HG03064 (cell line): ENCODE results near the gene SCFD2.
A peak's percentile ranks its signal among the peaks of the same experiment; 100 is the strongest.

ENCODE experiments used
- ATAC-seq: cut with Tn5 transposase; IDR thresholded peaks from one replicate; pipeline ENCODE4 v1.9.1; 2021; ENCODE audit warnings: low read depth; ENCODE audit not compliant: unreplicated experiment

The SCFD2 gene

DNA sequence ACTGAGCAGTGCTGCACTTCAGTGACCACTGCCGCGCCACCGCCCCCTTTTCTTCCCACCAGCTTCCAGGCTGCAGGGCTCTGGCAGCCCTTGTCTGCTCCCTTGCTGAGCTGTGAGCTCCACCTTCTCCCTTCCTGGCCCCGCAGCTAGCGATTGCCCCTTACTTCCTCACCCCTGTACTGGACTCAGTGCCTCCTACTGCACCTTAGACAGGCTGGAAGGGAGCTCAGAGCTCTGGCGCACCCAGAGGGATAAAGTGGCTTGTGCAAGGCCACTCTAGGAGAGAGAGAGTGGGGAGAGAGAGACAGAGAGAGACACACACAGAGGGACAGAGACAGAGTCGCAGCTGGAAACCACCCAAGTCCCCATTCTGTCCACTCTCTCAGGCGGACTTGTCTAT is 497.7 kb downstream of the SCFD2 start:
- no peak for ATAC-seq

DNA sequence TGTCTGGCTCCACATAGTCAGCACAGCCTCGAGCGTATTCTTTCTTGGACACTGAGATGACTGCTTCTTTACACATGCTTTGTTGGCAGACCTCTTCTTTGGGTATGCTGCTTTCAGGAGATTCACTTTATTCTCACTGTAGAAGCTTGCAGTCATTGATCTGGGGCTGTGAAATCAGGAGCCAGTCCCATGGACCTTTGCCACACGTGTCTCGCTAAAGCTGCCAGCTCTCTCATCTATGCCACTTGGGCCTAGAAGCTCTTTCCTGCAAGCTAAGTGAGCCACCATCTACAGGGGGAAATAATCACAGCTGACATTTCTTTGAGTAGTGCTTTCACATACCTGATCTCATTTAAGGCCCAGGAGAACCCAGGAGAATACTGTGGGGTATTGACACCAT is 498.7 kb downstream of the SCFD2 start:
- no peak for ATAC-seq

DNA sequence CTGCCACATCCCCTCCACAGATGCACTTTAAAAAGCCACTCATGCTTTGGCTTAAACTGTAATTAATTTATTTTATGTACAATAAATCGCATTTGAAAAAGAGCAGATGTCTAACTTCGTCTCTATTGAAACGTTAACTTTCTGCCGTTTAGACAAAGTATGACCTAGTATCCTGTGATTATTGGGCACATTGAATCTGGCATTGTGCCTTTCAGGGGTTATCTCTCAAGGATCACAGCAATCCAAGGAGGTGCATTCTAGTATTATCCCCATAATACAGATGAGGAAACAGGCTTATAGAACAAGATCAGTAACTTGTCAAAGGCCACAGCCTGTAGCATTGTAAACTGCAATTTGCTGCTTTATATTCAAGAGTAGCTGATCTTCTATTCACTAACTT is 499.1 kb downstream of the SCFD2 start:
- ATAC-seq = no peak

DNA sequence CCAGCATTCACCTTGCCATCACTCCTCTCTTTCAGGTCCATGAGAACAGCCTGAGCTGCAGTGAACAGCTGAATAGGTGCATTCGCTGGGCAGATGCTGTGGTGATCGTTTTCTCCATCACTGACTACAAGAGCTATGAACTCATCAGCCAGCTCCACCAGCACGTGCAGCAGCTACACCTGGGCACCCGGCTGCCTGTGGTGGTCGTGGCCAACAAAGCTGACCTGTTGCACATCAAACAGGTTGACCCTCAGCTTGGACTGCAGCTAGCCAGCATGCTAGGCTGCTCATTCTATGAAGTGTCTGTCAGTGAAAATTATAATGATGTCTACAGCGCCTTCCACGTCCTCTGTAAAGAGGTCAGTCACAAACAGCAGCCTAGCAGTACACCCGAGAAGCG is 500.6 kb downstream of the SCFD2 start:
- ATAC-seq = no peak

DNA sequence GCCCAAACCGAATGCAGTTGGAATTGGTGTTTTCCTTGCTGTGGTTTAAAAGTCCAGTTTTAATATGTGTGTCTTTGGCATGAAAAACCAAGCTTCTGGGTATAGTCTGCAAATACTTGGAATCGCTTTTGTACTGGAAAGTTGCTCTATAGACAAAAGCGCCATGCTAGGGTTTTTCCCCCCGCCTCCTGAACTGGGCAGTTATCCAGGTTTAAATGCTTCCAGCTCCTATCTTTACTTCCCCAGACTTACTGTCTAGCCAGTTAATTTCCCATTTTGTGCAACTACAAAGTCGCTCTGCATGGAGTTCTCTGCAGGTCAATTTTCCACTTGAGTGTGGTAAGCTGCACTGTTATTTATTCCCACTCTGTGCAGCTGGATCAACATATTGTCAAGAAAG is 501.1 kb downstream of the SCFD2 start:
- no peak for ATAC-seq

DNA sequence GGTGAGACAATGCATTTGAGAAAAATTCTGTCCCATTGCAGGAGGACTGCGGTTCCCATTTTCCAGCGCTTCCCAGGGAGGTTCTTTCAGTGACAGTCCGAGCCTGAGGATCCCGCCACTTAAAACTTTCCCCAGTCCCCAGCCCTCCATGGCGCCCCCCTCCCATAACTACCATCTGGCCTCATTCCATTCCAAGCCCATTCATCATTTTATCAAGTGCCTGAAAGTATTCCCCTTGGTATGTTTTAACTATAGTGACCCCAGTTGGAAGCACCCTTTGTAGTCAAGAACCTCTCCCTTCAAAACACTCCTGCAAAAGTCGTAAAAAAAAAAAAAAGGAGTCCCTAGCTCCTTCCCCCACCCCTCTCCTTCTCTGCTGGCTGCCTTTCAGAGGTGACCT is 502.5 kb downstream of the SCFD2 start:
- ATAC-seq = no peak

DNA sequence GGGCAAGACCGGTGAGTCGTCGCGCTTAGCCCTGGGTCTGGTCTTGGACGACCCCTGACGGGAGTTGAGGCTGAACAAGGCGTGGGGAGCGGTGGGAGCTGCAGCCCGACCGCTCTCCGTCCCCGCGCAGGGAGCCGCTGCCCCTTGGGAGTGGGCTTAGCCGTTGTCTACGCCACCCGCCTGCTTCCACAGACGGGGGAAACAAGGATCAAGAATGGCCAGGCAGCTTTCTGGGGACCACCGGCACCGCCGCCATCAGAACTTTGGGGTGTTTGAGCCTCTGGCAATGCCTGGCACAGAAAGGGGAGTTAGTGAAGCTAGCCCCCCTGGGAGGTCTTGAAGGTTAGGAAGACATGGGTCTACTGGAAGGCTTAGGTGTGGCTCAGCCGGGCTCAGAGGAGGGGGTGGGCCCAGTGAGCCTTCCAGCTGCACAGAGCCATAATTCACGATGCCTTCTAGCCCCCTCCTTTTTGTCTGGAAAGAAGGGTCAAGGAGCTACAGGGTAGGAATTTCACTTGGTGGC is 503.2 kb downstream of the SCFD2 start:
- ATAC-seq = no peak

DNA sequence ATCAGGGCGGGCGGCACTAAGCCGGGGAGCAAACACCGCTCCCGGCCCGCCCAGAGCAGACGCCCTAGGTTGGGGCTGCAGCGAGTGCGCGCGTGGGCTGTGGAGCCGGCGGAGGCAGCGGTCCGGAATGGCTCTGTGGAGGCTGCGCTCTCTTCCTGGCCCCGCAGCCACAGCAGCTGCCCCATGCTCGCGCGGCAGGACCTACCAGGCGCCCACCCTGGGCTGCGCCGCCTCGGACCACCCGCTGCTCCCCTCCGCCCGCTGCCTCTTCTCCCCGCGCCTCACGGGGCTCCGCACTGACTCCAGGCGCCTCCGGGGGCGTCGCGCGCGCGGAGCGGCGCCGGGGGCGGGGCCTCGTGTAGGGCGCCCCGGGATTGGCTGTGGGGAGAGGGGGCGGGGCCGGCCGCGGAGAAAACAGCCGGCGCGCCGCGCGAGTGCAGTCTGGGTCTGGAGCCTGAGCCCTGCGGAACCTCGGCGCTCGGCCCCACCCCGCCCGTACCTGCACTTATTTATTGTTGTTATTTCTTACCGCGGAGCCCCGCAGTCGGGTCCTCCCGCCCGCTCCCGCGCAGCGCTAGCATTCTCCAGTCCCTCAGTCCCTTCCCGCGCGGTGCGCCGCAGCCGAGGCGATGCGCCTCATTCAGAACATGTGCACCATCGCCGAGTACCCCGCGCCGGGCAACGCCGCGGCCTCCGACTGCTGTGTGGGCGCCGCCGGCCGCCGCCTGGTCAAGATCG is 503.8 kb downstream of the SCFD2 start, which contains the start of gene RASL11B:
Gene RASL11B (plus strand): TSS at position 439 of the 738 bp plus-strand sequence. CDS start 191 bp downstream, at position 630.
- ATAC-seq = peak; percentile 99

DNA sequence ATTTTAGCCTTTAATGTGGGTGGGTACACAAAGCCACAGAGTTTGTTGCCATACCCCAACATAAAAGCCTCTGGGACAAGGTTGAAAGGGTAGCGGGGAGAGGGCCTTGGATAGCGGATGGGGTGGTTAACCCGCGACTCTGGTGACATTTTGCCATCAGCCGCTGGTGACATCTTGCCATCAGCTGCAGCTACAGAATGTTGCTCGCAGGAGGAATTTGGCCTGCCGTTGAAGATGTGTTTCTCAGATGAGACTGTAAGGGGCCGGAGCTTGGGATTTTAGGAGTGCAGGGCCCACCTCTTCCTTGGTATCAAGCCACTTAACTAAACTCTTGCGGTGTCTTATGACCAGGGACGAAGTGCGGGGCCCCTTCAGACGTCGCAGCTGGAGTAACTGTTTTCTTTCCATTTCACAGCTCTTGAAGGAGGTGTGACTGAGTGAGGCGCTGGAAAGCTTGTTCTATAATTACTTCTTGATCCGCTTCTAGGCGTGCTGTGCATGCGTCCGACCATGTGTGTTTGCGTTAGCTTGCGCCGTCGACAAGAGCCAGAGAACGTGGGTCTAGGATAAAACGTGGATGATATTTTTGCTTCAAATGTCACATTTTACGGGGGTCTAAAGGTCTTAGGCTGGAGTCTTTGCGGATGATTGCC is 504.6 kb downstream of the SCFD2 start:
- no peak for ATAC-seq

DNA sequence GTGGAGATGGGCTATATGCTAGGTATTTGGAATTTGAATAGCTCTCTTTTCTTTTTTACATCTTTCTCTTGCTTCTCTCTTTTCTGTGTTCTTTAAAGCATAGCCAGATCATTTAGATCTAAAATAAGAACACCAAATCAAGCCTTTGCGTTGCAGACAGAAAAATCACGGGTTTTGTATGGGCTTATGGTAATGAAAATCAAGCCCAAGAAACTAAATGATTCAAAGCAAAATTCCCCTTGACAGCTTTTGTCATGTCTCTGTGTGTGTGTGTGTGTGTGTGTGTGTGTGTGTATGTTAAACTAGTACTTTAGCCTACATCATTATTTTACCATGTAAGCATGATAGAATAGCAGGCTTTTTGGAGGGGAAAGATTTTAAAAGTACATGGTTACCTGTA is 505.5 kb downstream of the SCFD2 start:
- ATAC-seq = no peak

DNA sequence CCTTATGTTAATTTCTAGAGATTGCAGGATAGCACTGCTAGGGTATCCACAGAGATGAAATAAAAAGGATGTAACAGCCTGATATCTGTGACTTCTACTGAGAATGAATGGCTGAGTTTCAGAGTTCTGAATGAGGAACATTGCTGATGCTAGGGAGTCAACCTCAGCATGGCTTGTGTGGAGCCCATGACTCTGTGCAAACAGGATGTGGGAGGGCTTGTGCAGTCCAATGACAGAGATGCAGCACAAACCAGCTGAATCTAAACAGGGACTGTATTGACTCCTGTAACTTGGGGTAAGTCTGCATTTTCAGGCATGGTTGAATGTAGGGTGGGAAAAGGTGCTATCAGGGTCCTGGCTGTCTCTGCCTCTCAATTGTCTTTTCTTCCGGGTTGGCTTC is 509.1 kb downstream of the SCFD2 start:
- ATAC-seq = no peak

DNA sequence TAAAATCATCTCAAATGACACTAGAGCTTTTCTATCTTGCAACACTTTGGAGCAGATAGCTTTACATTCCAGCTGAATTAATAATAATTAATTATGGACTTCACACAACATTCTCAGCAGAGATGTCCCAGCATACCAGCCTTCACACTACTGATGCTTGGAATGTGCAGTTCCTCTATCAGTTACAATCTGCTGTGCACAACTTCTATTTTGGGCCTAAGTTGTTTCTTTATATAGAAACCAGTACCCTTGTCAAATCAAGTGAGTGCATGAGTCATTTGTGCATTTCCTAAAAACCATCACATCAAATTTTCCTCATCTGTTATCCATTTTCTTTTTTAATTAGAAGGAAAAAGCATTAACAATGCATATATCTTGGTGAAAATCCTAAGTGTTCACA is 512.5 kb downstream of the SCFD2 start:
- no peak for ATAC-seq

DNA sequence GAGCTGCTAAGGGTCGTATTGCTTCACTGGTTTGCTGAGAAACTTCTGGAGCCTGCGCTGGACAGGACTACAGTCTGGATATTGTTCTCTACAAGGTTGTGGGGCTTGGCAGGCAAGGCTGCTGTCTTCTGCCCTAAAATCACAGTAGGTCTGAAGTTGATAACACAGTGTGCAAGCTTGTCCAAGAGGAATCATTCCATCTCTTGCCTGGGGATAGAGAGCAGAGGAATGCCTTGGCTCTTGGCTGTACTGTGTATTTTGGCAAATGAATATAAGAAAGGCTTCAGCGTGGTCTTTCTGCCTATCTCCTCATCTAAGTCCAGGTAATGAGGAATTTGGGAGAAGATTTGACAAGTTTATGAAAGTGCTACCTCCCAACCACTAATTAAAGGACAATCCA is 513.1 kb downstream of the SCFD2 start:
- no peak for ATAC-seq

DNA sequence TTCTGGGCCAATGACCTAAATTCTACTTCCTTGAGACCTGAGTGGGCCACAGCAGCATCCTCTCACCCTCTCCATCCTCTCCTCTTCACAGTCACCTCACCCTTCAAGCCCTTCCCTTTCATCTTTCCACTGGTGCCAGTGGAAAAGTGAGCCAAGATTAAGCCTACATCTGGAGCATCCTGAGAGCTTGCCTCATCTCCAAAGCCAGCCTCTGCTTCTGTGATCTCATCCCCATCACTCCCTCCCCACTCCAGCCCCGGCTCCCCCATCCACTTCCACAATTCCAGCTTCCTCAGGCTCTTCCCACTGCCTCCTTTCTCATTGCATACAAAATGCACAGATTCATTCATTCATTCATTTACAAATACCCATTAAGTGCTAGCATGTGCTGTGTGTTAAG is 513.8 kb downstream of the SCFD2 start:
- ATAC-seq = no peak

DNA sequence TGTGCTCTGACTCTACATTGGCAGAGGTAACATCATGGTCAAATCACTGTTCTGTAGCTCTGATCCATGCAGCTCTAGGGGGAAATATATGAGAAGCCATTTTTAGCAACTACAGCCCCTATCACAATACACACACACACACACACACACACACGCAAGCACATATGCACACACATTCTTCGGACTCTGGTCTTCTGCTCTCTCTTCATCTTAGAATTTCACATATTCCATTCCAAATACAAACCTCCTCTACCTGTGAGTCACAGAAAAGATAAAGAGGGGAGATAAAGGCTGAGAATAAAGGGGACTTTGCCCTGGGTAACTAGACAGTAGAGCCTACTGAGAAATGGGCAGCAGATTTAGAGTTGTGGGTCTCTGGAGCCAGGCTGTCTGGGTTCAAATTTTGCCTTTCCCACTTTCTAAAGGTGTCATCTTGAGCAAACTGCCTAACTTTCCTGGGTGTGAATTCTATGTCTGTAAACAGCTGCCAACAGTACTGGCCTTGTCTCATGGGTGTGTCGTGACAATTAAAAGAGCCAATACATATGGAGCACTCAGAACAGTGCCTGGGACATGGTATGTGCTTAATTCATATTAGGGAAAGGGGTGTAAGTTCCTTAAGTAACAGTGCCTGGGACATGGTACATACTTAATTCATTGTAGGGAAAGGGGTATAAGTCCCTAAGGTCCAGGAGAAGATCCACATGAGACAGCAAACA is 515.3 kb downstream of the SCFD2 start:
- no peak for ATAC-seq

DNA sequence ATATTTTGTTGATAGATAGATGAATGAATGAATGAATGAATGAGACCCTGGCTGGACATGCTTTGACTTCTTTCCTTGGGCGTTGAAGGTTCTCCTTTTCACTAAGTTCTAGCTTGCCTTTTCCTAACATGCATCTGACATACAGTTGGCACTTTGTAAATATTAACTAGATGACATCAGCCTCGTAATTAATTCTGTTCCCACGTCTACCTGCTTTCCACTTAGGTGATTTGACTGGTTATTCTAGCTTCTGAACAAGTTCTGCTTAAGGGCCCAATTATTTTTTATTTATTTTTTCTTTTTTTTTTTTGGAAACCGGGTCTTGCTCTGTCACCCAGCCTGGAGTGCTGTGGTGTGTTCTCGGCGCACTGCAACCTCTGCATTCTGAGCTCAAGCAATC is 517.6 kb downstream of the SCFD2 start:
- no peak for ATAC-seq

DNA sequence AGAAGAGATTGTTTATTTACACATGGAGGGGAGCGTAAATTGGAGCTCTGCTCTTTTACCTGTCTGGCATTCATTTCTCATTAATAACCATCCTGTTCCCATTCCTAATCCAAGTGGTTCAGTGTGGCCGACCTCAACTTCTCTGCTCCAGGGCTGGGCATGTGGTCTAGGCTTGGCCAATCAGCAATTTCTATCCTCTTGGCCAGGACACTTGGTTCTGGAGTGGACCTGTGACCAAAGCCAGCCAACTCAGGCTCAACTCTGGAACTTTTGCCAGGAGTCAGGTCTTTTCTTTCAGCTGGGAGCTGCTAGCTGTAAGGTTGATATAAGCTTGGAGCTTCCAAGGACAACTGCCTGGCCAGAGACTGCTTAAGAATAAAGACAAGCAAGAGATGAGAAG is 519.4 kb downstream of the SCFD2 start:
- ATAC-seq = no peak

DNA sequence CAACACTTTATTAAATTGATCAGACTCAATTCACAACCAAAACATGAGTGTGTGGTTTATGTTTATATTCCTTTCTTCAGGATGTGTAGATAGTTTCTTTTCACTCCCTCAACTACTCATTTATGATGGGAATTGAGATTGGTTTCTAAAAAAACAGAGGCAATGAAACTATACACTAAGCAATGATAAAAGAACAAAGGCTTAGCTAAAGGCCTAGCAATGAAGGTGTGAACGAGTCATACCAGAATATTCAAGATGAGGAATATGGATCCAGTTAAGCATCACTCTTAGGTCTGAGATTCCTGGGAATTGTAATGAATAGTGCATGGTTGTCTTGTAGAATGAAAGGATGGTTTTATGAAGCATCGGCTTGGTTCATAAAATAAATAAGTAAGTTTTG is 521.3 kb downstream of the SCFD2 start:
- no peak for ATAC-seq

DNA sequence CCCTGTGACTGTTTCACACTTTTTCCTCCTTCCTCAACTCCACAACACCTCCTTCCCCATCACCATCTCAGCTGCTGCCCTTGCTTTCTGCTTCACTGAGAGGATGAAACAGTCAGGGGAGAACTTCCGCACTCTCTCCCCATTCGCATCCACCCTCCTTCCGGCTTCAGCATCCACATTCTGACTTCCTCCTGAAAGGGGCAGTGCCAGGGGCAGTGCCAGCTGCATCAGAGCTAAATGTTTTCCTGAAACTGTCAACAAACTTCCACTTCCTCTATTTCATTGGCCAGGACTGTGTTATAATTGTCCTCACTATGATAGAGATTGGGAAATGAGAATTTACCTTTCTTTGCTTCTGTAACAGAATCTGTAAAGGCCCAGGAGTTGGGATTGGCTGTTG is 521.9 kb downstream of the SCFD2 start:
- ATAC-seq = no peak

DNA sequence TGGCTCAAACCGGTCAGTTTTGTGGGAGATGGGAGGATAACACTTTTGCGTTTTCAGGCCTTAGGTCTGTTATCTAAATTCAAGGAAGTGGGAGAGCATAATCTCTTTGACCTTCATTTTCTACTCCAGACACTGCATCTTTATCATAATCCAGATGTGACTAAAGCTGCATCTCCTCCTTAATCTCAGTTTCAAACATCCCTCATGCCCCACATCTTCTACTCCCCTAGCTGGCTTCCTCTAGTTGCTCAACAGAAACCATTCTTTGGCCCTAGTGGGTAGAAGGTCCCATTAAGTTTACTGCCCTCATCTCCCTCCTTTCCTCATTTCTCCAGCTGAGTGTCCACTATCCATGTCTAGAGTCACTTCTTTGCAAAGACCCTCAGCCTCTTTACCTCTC is 522.5 kb downstream of the SCFD2 start:
- ATAC-seq = no peak

DNA sequence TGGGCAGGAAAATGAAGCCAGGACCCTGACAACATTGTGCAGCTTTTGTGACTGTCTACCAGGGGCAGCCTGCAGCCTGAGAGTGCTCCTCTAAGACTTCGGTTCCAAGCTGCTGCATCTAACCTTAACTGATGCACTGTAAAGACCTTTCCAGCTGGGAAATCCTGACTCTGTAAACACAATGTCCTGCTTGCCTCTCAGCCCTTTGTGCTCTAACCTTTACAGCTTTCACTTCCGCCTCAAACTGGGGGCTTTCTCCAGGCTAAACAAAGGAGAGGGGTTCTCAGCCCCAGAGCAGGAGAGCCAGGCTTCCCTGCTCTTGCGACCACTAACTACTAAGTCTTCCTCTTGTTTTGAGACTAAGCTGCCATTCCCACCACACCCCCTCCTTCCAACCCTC is 523.1 kb downstream of the SCFD2 start:
- ATAC-seq = no peak
